Calu3 (cell line): ENCODE results near the gene IMP4. TPM values are rescaled to one million over a fixed set of nuclear protein-coding genes. Genes with fewer than 3 reads are reported as not detected.

ENCODE experiments used
- BruUV-seq: library from RNA; stranded (reverse); fragments of 400-500 nt; replicated peaks from 2 replicates; lab custom pipeline; 2021; lab: Mats Ljungman, UMichigan
- CTCF ChIA-PET: fragments of 300-600 bp; sonication (Branson Sonifier 250); formaldehyde crosslinking; loops from one replicate; lab custom pipeline; 2022; ENCODE audit warnings: antibody characterized with exemption; lab: Charles Lee
- DNase-seq: peaks from one replicate; pipeline ENCODE4 v3.0.0; 2022
- H3K27ac Mint-ChIP-seq: one replicate; pipeline ENCODE4 v1.8.0; 2022; ENCODE audit warnings: mixed read lengths; ENCODE audit not compliant: unreplicated experiment
- H3K27me3 Mint-ChIP-seq: one replicate; pipeline ENCODE4 v1.8.0; 2022; ENCODE audit warnings: mixed read lengths; ENCODE audit not compliant: unreplicated experiment
- H3K36me3 Mint-ChIP-seq: one replicate; pipeline ENCODE4 v1.8.0; 2022; ENCODE audit warnings: mild to moderate bottlenecking, moderate library complexity, mixed read lengths; ENCODE audit not compliant: insufficient read depth, unreplicated experiment
- H3K4me1 Mint-ChIP-seq: one replicate; pipeline ENCODE4 v1.8.0; 2022; ENCODE audit warnings: mild to moderate bottlenecking, low read depth, mixed read lengths; ENCODE audit not compliant: unreplicated experiment
- H3K4me3 Mint-ChIP-seq: one replicate; pipeline ENCODE4 v1.8.0; 2022; ENCODE audit warnings: mild to moderate bottlenecking, low read depth, moderate library complexity, mixed read lengths; ENCODE audit not compliant: unreplicated experiment
- H3K9me3 Mint-ChIP-seq: one replicate; pipeline ENCODE4 v1.8.0; 2022; ENCODE audit warnings: low read depth, mixed read lengths; ENCODE audit not compliant: unreplicated experiment
- CTCF ChIP-seq: fragments of 200-600 bp; IDR thresholded peaks from one replicate; pipeline ENCODE4 v1.8.0; 2022; ENCODE audit warnings: antibody characterized with exemption; ENCODE audit not compliant: unreplicated experiment
- intact Hi-C: fragments of 100-400 bp; cut with micrococcal nuclease; formaldehyde crosslinking; loops from one replicate; pipeline ENCODE4 v1.10.0; 2022; ENCODE audit not compliant: unreplicated experiment
- total RNA-seq: library from RNA; stranded (reverse); gene quantifications from 2 replicates; pipeline ENCODE4 v1.2.3, GENCODE V29; 2022

The IMP4 gene
- total RNA-seq, 1 experiment from 2014 or later: 89.4 TPM

- DNase-seq: peak; percentile 35
- peaks cover 19% of the 10 kb centered on the region for H3K36me3 Mint-ChIP-seq
- intact Hi-C loops: no loop called here
- no peaks in the 10 kb centered on the region for H3K9me3 Mint-ChIP-seq
- H3K4me3 Mint-ChIP-seq: peak overlapping the region; percentile 70
- no TSS peak for BruUV-seq
- peaks cover 8% of the 10 kb centered on the region for H3K4me1 Mint-ChIP-seq
- no peak for TF ChIP-seq CTCF
- CTCF ChIA-PET: interaction anchor here (1.1 kb wide), 2 partner anchors 12 to 48 kb away, joined by 3 read pairs; partner anchors contain the start of gene IMP4
- peak overlapping the region; percentile 57 for H3K27ac Mint-ChIP-seq
- H3K27me3 Mint-ChIP-seq: no peaks in the 10 kb centered on the region
Observed at GRCh38 chr2:130390460-130391057, 47.9 kb downstream of the IMP4 start.

GRCh38 chr2:130391058-130391871, 48.6 kb downstream of the IMP4 start:
- peak; percentile 81 for DNase-seq
- no peak for TF ChIP-seq CTCF
- no TSS peak for BruUV-seq
- Mint-ChIP-seq H3K27me3 (no peaks in the 10 kb centered on the region), H3K9me3 (no peaks in the 10 kb centered on the region), H3K36me3 (peaks cover 19% of the 10 kb centered on the region), H3K4me1 (peaks cover 8% of the 10 kb centered on the region), H3K27ac (peak overlapping the region; percentile 57), H3K4me3 (peak overlapping the region; percentile 70)
- CTCF ChIA-PET: interaction anchor here (1.1 kb wide), 1 partner anchor 13 kb away, joined by 3 read pairs; no protein-coding TSS in a partner anchor
- intact Hi-C loops: no loop called here

GRCh38 chr2:130391872-130392670, 49.4 kb downstream of the IMP4 start:
- CTCF ChIA-PET: interaction anchor here (0.6 kb wide), 1 partner anchor 1215 kb away, joined by 7 read pairs; no protein-coding TSS in a partner anchor
- no peak for TF ChIP-seq CTCF
- H3K4me3 Mint-ChIP-seq: peak overlapping the region; percentile 70
- no TSS peak for BruUV-seq
- H3K9me3 Mint-ChIP-seq: no peaks in the 10 kb centered on the region
- H3K36me3 Mint-ChIP-seq: peaks cover 19% of the 10 kb centered on the region
- DNase-seq: no peak
- H3K27ac Mint-ChIP-seq: peak overlapping the region; percentile 57
- peaks cover 8% of the 10 kb centered on the region for H3K4me1 Mint-ChIP-seq
- no peaks in the 10 kb centered on the region for H3K27me3 Mint-ChIP-seq
- intact Hi-C loops: no loop called here

GRCh38 chr2:130393318-130393910, 50.7 kb downstream of the IMP4 start:
- CTCF ChIA-PET: no interaction called here
- BruUV-seq: no TSS peak
- intact Hi-C loops: no loop called here
- DNase-seq: no peak
- no peaks in the 10 kb centered on the region for H3K9me3 Mint-ChIP-seq
- peaks cover 19% of the 10 kb centered on the region for H3K36me3 Mint-ChIP-seq
- H3K4me1 Mint-ChIP-seq: peaks cover 8% of the 10 kb centered on the region
- TF ChIP-seq CTCF: no peak
- H3K27ac Mint-ChIP-seq: peak overlapping the region; percentile 21
- no peak overlapping the region for H3K4me3 Mint-ChIP-seq
- H3K27me3 Mint-ChIP-seq: no peaks in the 10 kb centered on the region
